Right lobe of liver (tissue), 4 donors: Measurements from ENCODE around the gene WDR54.

Experiments
- CTCF ChIP-seq, 4 donors: fragments of 200-600 bp in 3 of 4; fragments of 450-650 bp in 1 of 4; IDR thresholded peaks; one replicate each; pipeline versions ENCODE4 v1.5.1 to v1.8.0; 2016 to 2022; ENCODE audit warnings: antibody characterized with exemption in 4 of 4, mild to moderate bottlenecking in 2 of 4
- POLR2A ChIP-seq: fragments of 450-650 bp; IDR thresholded peaks from one replicate; pipeline ENCODE4 v1.6.1; 2017; ENCODE audit warnings: antibody characterized with exemption, mild to moderate bottlenecking
- donor health status: DM: no; HTN: no; CAD: no.
- donor health status: DM: no; HTN: no; CAD: no.
- donor health status: DM: no; HTN: yes; CAD: no.

- no peak for TF ChIP-seq CTCF (IDR thresholded peaks at IDR 0.05)
- TF ChIP-seq POLR2A = no peak
Observed at GRCh38 chr2:74417197-74417596, 4.3 kb upstream of the WDR54 start.
